Activated CD8-positive, alpha-beta memory T cell treated with anti-CD3 and anti-CD28 coated beads, Interleukin-2, amount 50 U/mL, for 1 hour (primary cell): ENCODE data around the gene THUMPD2.
"Not testable (repeated sequence)": the region's sequence is repeated elsewhere in the genome, so short reads cannot be mapped to it uniquely, and the experiment has no call there.

ENCODE experiments used
- DNase-seq: peaks from one replicate; pipeline ENCODE4 v3.0.0-alpha.2; 2020; ENCODE audit errors: extremely low read depth

THUMPD2 gene, protein sequence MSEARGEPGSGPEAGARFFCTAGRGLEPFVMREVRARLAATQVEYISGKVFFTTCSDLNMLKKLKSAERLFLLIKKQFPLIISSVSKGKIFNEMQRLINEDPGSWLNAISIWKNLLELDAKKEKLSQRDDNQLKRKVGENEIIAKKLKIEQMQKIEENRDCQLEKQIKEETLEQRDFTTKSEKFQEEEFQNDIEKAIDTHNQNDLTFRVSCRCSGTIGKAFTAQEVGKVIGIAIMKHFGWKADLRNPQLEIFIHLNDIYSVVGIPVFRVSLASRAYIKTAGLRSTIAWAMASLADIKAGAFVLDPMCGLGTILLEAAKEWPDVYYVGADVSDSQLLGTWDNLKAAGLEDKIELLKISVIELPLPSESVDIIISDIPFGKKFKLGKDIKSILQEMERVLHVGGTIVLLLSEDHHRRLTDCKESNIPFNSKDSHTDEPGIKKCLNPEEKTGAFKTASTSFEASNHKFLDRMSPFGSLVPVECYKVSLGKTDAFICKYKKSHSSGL

DNA sequence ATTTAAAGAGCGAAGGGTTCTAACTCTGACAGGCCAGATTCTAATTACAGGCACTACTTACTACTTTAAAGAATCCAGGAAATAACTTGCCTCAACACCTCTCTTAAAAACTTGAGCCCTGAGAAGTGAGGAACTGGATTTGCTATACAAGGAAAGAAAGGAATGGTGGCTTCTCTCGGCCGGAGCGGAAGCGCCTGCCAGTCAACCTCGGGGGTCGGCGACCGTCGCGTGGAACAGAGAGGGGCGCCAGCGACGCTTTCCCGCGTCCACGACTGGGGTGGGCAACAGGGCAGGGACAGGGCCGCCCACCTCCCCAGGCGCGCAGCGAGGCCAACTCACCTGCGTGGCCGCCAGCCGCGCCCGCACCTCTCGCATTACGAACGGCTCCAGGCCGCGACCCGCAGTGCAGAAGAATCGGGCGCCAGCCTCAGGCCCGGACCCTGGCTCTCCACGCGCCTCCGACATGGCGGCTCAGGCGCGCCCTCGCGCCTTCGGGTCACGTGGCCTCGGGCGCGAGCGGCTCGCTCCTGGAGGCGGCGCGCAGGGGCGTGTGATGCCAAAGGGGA is at the start of gene THUMPD2:
Gene THUMPD2, minus strand, starts transcription at position 484 of the 566 bp plus-strand sequence. Its CDS starts 19 bp downstream, at position 465.
- no peak for DNase-seq

DNA sequence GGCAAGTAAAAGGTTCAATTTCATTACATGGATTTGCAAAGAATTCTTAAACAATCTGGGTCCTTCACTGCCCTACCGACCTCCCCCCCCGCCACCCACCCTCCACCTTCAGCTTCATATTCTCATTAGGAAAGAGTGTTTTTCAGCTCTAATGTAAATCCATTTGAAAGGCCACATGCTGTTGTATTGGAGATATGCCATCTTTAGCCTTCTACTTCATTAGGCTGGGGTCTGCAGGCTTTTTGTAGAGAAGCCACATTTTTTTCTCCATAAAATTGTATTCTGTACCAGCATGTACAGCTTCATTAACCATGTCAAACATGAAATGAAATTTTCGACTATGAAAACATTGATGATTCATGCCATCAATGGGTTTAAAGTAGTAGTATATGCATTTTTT is 42.8 kb upstream of the THUMPD2 start:
- DNase-seq: no peak

DNA sequence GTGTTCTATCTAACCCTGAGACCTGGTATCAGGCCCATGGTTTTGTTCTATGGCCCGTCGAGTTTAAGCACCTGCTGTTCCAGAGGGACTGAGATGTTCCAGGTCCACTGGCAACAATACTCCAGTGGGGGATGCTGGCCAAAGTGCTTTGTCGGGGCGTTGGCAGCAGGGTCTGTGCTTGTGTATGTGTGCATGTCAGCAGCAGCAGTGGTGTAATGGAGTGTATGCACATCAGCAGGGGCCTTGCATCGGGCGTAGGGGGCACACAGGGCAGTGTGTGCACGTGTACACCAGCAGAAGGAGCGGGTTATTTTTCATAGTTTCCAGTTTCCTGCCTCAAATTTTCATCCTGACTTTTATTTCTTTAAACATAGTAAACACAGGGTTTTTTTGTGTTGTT is 37.8 kb upstream of the THUMPD2 start:
- no peak for DNase-seq

DNA sequence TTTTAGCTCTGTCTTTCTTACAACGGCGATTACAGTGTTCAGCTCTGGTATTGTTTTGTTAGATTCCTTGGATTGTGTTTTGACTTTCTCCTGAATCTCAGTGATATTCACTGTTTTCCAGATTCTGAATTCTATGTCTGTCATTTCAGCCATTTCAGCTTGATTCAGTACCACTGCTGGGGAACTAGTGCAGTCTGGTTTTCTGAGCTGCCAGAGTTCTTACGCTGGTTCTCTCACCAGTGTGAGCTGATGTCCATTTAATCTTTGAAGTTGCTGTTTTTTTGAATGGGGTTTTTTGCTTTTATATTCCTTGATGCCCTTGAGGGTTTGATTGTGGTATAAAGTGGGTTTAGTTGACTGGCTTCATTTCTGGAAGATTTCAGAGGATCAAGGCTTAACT is 37.4 kb upstream of the THUMPD2 start:
- DNase-seq: no peak

DNA sequence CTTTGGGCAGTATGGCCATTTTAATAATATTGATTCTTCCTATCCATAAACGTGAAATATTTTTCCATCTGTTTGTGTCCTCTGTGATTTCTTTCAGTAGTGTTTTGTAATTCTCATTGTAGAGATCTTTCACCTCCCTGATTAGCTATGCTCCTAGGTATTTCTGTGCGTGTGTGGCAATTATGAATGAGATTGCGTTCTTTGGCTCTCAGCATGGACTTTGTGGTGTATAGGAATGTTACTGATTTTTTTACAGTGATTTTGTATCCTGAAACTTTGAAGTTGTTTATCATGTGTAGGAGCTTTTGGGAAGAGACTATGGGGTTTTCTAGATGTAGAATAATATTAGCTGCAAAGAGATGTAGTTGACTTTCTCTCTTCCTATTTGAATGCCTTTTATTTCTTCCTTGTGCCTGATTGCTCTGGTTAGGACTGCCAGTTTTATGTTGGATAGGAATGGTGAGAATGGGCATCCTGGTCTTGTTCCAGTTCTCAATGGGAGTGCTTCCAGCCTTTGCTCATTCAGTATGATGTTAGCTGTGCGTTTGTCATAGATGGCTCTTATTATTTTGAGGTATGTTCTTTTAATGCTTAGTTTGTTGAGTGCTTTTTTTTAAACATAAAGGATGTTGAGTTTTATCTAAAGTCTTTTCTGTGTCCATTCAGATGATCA is 27.0 kb upstream of the THUMPD2 start:
- no peak for DNase-seq

DNA sequence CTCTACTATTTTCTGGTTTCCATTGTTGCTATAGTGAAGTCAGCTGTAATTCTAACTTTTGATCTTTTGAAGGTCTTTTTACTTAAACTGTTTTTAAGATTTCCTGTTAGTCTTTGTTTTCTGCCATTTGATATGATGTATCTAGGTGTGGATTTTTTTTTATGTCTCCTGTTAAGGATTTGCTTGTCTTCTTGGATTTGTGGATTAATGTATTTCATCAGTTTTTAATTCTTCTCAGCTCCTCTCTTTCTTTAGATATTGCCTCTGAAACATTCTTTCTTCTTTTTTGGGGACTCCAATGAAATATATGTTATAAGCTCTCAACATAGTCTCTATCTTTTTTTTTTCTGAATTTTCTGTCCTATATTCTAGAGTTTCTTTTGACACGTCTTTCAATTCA is 24.8 kb upstream of the THUMPD2 start:
- DNase-seq: no peak

DNA sequence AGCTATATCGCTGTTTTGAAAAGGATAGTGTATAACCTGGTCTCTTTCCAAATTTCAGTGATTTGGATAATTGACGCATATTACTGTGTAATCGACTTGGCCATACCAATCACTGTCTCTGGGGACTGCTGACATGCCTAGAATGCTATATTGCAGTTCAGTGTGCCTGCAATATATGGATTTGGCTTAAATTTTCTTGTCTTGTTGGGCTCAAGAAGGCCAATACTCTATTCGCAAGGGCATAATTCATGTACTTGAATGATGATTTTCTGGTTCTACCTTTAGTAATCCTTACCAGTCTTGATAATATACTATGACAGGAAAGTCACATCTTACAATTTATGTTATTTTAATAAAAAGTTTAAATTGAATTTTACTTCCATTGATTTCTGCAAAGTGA is 21.7 kb upstream of the THUMPD2 start:
- DNase-seq: no peak

DNA sequence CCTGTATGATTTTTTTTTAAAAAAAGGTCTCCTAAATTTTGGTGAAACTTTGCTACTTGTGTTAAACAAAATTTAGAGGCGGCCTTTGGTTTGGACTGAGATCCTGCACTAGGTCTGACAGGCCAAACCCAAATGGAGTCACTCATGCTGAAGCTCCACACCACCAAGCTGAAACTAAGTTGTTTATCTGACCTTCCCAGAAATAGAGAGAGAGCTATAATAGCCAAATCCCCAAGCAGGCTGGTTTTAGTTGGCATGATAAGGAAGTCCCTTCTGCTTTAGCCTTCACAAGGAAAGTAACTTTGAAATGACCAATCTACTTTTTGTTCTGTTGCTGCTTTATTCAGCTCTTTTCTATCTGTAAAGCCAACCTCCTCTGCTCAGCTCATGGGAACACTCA is 17.1 kb upstream of the THUMPD2 start:
- no peak for DNase-seq

DNA sequence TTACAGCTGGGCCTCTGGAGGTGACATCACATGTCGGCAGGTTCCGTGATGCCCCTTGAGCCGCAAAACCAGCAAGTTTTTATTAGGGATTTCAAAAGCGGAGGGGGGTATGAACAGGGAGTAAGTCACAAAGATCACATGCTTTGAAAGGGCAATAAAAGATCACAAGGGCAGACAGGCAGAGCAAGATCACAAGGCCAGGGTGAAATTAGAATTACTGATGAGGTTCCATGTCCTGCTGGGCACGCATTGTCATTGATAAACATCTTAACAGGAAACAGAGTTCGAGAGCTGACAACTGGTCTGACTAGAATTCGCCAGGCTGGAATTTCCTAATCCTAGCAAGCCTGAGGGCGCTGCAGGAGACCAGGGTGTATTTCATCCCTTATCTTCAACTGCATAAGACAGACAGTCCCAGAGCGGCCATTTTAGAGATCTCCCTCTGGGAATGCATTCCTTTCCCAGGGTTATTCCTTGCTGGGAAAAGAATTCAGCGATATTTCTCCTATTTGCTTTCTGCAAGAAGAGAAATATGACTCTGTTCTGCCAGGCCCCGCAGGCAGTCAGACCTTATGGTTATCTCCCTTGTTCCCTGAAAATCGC is 11.3 kb upstream of the THUMPD2 start:
- DNase-seq: not testable (repeated sequence)

DNA sequence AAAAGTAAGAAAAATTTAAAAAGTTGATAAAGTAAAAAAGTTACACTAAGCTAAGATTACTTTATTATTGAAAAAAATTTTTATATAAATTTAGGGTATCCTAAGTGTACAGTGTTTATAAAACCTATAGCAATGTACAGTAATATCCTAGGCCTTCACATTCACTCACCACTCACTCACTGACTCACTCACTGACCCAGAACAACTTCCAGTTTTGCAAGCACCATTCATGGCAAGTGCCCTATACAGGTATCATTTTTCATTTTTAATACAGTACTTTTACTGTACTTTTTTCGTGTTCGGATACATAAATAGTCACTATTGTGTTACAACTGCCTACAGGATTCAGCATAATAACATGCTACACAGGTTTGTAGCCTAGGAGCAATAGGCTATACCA is 8.9 kb upstream of the THUMPD2 start:
- DNase-seq: no peak

DNA sequence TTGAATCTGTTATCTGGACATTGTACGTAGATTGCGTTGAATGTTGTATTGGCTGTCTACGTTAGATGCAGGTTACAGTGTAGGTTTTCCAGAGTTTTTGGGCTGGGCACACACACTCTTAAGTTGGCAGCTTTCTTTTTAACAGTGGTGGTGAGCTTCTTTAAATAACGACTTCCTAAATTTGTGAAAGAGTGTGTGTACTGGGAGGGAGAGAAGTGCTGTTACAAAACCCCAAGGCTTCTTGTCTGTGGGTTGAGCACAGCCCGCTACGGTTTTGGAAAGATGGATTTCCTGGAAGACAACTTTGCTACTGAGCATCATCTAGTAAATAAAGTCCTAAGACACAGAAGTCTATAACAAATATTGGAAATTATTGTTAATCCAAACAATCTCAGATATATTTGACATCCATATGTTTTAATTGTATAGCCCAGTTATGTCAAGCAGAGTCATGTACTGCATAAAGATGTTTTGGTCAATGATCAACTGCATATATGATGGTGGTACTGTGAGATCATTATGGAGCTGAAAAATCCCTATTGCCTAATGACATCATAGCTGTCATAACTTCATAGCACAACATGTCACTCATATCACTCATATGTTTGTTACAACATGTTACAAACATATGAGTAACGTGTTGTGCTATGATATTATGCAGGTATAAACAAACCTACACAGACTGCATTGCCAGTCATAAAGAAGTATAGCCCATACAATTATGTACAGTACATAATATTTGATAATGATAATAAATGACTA is 7.9 kb upstream of the THUMPD2 start:
- no peak for DNase-seq

DNA sequence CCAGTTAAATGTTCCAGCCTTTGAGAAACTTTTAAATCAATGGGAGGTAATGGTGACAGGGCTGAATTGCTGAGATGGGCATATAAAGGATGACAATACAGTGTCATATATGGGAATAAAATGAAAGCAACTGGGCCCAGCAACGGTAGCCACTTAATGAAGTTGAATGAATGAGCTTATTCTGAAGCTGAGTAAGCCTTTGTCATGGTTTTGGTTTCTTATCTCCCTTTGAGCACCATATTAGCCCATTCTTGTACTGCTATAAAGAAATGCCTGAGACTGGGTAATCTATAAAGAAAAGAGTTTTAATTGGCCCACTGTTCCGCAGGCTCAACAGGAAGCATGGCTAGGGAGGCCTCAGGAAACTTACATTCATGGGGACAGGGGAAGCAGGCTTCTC is 3.5 kb upstream of the THUMPD2 start:
- no peak for DNase-seq

DNA sequence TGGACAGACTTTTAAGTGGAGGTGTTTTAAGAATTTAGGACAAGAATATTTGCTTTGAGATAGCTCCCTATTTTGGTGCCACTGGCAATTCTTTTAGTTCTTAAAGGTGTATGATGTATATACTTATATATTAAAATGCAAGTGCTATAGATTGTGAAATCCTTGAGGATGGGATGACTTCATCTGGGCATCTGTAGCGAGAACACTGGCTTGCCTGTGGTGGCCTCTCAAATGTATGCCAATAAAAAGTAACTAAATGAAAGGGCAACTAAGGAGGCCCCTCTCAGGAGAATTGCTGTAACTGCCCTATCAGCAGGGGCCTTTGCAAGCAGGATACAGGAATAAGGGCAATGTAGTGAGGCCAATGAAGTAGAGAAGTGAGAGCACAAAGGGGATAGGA is 2.6 kb upstream of the THUMPD2 start:
- no peak for DNase-seq

DNA sequence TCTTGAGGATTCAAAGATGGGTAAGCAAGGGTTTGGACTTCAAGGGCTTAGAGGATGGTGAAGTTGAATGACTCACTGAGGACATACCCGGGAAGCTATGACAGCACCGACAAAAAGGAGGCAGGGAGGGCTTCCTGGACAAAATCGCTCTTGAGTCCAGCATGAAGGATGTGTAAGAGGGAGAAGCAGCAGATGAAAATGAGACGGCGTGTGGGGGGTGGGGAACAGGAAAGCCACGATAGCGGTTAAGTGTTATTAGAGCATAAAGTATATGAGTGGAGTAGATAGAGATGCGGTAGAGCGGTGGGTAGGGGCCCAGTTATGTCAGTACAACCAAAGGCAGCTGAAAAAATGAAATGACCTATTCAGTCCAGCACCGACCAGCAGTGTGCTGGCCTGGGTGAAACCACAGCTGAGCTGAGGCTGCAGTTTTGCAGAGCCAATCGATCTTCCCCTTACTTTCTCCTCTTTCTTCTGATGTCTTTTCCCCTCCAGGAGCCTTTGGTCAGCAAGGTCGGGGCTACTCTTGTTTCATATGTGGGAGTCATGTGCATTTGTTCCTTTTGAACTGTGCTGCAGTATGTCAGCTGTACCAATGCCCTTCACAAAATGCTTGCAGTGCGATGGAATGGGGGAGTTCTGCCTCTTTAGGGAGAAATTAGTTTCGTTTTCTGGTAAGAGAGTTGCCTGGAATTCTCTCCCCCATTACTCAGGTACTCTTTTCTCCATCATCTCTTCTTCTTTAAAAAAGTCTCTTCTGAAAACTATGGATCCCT is 2.0 kb upstream of the THUMPD2 start:
- DNase-seq: no peak

DNA sequence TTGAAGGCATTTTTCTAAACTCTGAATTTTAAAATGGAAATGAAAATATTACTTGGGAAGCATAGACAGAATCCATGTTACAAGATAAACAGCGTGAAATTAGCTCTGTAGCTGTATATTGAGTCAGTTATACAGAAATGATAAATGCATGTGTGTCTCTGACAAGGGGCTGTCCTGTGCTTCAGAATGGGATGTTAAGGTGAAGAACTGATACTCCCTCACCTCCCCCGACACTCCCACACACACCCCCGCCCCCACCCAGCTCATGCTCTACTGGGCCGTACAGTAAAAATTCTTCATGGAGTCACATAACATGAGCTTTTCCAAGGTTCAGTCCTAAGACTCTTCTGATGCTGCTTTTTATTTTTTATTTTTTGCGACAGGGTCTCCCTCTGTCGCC is 869 bp upstream of the THUMPD2 start:
- no peak for DNase-seq

DNA sequence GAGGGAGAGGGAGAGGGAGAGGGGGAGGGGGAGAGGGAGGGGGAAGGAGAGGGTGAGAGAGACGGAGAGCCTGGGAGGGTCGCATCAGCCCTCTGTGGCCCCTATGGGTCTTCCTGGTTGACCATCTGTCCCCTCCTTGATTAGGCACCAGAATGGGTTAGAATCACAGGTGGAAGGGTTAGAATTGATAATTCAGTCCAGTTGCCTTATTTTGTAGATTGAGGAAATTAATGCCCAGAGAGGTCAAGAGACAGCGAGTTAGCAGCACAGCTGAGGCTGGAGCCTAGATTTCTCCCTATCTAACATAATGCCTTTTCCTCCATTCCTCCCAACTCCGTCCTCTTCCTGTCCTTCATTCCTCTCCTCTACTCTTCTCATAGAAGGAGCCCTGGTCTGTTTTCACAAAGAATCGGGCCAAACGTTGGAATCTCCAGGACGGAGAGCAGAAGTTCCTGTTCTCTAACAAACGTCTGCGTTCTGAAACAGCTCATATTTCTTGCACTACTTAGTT is 338 bp upstream of the THUMPD2 start:
- DNase-seq: no peak

DNA sequence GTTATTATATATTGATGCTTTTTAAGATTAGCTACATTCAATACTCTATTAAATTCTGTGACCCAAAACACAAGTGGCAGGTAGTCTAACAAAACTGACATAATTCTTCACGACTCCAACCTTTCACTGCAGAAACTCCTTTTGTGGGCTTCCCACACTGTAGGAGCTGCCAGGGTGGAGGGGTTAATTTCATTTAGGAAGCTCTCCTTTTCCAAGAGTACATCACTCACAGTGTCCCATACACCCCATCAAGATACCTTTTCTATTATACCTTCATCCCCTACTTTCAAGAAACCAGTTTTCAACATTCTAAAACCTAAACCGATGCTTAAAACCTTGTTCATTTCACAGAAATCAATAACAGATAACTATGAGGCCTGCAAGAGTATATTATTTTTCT is 825 bp downstream of the THUMPD2 start:
- no peak for DNase-seq

DNA sequence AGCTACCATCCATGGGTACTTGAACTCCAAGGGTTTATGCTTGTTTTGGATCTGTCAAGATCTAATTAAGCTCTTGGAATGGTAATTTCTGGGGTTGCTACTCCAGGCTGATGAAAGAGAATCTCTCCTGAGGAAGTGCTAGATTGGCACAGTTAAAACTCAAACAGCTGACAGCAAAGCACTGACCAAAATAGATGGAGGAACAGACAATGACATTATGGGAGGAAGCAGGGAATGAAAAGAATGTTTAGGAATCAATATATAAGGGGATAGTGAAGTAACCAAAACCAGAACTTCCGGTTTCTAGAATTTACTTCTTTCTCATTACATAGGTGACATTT is 6.3 kb downstream of the THUMPD2 start:
- DNase-seq: no peak

DNA sequence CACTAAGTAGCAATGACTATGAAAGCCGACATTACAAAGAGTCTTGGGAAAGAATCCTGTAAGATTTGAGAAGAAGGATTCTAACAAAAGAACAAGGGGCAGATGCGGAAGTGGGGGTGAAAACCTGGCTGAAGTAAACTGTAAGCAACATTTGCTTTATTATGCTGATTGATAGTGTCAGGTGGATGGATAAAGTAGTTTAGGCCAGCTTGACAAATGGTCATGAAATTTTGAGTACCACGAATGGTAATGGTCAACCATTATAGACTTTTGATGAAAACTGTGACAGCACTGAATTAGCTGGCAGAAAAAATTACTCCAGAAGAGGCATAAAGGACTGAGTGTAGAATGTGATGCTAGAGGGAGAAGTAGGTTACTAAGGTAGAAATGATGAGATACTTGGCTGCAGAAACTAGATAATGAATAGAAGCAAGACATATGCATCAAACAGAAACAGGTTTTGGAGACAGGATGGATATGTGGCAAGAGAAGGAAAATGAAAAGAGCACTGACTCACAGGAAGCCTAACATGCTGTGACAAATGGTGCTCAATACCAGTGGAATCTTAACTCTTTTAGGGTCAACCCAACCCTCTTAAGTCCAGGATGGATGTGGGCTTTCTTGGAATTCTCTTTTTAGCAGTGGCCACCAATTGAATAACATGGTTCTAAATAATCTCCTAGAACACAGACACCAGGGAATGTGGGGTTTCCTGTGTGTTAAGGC is 6.8 kb downstream of the THUMPD2 start:
- no peak for DNase-seq

DNA sequence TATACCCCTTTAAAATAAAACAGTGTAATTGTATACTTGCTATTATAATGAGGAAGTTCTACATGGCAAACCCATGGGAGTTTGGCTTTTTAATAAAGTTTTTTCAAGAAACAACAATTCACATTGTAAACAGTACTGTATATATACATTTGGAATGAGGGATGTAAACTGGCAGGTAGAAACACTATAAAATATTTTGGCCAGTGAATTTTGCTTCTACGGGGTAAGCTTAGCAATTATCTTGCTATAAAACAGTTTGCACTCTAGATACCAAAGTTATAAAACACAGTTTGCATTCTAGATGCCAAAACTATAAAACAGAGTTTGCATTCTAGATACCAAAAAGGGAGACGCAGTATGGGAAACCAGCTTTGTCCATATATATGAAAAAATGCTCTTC is 16.6 kb downstream of the THUMPD2 start:
- no peak for DNase-seq
